Measurements from ENCODE around the gene ASIC2.

GRCh38 chr17:33245183-33245582, 47.9 kb downstream of the ASIC2 start:
- no peak for TF ChIP-seq CTCF (IDR thresholded peaks at IDR 0.05; ENCODE audit: insufficient read depth, low read depth, low read length)
- TF ChIP-seq EZH2 (IDR thresholded peaks at IDR 0.05; ENCODE audit: insufficient read depth, low read length) = no peak

All from astrocyte (in vitro differentiated cells and primary cell).